Stimulated activated CD4-positive, alpha-beta T cell treated with anti-CD3 and anti-CD28 coated beads, Interleukin-12 subunit alpha, Interleukin-12 subunit beta, amount 100 ng/mL, for 24 hours (primary cell): Measurements from ENCODE around the gene DNAH17.

Experiments used
- DNase-seq, 2 experiments: peaks; one replicate each; pipeline ENCODE4 v3.0.0-alpha.2; 2020; ENCODE audit warnings: low read depth in 2 of 2

Gene DNAH17

DNA sequence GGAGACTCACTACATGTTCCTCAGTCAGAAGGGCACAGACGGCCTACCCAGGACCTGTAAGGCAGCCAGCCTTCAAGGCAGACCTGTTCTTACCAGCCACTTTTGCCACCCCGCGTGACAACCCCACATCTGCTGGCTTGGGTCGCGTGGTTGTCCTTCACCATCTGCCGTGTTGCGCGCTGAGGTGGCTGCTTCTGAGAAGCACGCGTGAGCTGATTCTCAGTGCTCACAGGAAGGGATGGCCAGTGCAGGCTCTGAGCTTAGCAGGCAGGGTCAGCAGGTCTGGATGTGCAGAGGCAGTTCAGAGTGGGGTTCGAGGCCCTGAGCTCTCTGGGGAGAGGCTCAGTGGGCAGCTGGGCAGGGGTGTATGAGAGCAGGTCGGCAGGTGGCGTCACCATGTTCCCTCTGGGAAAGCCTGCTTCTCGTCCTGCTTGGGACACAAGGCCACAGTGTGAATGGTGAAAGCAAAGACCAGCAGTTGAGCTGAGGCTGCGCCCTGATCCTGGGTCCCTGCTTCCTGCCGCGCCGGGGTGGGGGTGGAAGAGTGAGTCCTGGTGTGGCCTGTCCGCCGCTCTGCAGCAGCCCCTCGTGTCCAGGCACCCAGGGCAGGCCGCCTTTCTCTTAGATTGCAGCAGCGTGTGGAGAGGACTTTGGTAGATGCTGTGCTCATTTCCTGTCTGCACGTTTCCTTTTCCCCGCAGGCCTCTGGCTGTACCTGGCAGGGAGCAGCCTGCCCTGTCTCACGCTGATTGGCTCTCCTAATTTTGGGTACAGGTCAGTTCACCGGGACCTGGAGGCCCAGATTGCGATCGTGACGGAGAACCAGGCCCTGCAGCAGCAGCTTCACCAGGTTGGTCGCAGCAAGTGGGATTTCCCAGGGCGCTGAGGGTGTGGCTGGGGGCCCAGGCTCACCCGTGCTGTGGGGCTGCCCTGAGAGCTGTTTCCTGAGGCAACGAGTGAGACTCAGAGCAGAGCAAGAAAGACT, 162.7 kb downstream of the DNAH17 start:
- DNase-seq: peak; percentile 22 to 24

DNA sequence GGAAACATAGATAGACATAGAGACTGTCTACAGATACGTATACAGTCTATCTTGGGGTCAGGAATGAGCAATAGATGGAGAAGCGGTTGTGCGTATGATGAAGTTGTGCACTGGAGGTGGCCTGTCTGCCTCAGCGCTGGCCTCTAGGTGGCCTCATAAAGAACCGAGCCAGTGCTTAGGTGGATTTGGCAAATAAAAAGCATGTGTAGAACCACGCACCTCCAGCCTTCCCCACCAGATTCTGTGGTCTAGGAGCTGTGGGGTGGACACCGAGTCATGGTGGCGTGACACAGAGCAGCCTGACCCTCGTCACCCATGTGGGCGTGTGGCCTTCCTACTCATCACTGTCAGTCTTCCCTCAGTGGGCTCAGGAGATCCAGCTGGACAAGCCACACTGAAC, 164.8 kb downstream of the DNAH17 start:
- DNase-seq: peak in 1 of 2 experiments; percentile 23

DNA sequence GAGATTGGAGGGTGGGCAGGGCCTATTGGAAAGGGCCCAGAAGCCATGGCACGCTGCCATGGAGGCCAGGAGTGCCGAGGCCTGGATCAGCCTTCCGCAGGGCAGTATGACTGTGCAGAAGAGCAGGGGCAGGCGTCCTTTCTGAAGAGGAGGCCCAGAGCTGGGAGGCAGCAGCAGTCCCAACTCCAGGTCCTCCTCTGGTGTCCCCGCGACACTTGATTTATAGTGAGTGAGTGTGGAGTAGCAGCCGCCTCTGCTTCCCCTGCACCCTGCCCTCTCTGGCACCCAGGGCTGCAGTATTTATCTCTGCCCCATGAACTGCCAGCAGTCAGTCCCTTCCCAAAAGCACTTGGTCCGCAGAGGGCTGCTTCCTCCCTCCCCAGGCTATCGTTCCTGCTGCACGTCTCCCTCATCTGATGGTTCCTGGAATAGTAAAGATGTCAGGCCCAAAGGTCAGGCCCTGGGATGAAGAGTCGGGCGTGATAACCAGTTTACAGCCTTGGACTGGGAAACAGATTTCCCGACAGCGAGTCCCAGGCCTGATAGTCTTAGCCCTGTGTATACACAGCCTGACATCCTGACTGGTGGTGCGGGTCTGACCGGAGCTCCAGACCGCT, 165.8 kb downstream of the DNAH17 start:
- no peak for DNase-seq

DNA sequence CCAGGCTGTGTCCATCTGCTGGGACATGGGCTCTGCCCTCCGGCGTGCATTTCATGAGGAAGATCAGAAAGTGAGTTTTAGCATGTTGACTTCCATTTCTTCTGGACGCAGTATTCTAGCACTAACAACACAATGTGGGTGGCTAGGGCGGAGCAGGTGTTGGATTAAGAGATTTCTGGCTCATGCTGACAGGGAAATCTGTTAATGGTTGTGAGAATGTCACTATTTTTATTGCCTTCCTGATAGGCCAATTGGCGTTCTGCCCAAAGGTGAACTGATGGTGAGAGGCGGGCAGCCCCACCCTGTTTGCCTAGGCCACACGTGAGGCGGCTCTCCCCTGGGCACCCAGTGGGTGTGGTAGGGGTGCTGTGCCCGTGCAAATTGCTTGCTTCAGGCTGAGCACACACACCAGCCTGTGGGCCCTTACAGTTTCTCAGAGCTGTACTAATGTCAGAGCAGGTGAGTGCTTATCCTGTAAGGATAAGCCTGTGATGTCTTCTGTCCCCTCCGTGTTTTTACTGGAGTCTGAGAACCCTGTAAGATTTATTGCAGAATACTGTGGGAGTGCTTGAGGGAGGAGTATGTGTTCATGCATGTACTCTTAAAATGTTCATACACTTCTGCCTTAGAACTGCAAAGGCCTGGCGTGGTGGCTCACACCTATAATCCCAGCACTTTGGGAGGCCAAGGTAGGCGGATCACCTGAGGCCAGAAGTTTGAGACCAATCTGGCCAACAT, 167.8 kb downstream of the DNAH17 start:
- DNase-seq: no peak

DNA sequence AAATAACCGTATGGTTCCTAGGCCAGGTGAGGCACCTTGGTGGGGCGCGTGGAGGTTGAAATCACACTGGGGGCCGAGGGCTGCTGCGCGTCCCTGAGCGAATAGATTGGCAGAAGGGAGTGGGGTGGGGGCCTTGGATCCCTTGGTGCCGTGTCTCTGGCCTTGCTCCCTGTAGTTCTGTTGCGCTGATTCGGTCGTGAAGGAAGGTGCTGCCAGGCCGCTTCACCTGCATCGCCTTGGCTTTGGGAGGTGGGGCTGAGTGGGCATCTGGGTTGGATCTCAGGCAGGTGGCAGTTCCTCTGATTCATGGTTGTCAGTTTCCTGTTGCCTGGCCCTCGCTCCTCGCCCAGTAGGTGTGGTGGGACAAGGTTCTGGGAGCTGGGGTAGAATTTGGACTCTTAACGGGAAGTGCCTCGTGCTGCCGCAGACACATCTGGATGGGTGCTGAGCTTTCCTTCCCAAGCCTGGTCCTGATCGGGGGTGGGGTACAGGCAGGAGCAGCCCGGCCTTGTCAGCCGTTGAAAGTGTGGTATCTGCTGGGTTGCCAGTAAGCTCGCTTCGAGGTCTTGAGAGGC, 168.6 kb downstream of the DNAH17 start:
- no peak for DNase-seq

DNA sequence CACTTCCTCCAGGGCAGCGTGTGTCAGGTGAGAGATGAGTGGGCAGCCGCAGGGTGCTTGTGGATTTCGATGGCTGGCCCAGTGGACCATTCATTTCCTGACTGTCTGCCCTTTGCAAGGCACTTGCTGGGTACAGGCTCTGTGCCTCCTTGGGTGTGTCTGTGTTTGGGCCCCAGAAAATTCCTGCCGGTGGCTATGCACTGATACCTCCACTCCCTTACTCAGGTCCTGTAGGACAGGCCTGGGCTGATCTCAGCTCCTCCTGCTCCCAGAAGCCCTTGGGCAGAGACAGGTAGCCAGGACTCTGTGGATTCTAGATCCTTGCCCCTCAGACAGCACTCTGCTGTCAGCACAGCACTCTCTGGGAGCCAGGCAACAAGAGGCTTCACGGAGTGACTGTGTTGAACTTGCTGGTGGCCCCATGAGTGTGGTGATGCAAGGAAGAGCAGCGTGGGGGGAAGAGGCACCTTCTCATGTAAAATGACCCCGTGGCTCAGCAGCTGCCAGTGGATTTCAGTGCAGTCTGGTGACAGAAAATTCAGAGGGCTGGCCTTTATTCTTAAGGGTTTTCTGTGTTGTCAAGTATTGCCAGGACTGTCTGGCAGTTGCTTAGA, 169.7 kb downstream of the DNAH17 start:
- no peak for DNase-seq

DNA sequence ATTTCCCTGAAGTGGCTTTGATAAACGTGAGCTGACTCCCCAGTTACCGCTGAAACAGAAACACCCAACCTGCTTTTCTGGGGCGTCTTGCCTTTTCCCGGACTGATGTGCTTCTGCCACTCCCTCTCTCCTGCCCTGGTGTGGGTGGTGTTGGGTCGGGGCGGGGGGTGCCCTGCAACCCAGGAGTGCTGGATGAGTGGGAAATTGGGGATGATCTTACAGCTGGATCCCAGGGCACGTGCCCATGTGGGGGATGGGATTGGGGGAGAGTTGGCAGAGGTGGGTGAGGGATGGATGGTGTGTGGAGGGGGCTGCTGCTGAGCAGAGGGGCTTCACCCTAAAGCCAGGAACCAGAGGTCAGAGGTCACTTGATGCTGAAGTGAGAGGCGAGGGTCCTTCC, 170.3 kb downstream of the DNAH17 start:
- no peak for DNase-seq

DNA sequence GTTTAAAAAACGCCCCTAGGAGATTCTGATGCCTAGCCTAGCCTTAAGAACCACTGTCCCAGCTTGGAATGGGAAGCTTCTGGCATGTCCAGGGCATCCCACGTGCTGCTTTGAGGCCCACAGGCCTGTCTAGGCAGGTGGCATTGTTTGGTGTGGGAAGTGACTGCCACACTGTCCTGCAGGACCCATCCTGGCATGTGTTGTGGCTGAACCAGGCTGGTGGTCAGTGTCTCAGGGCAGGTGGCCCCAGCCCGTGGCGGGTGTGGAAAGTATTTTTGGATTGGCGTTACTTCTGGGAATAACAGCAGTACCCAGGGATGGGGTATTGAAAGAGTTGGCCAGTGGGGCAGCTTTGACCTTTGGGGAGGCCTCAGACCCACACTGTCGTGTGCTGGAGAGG, 170.8 kb downstream of the DNAH17 start:
- no peak for DNase-seq

DNA sequence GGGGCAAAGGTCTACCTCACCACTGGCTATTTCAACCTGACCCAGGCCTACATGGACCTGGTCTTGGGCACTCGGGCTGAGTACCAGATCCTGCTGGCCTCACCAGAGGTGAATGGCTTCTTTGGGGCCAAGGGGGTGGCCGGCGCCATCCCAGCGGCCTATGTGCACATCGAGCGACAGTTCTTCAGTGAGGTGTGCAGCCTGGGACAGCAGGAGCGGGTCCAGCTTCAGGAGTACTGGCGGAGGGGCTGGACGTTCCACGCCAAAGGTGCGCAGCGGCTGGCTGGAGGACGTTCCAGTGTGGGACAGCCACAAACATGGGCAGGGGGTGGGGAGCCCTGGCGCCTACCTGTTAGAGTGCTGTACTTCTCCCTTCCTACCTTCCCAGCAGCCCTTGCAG, 173.4 kb downstream of the DNAH17 start:
- no peak for DNase-seq

DNA sequence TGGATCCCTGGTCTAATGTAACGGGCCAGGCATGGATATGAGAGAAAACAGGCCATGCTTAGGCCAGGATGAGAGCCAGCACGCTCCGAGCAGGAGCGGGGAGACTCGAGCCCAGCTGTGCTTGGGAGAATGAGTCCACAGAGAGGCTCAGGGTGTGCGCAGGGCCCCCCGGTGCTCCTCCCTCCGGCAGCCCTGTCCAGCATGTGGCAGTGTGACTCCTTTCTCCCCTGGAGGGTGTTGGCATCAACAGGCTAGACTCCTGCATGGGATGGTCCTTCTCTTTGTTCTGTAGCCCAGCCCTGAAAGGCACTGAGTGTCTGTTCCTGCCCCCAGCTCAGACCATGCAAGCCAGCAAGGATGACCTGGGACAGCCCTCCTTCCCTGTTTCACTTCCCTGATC, 175.3 kb downstream of the DNAH17 start:
- no peak for DNase-seq

DNA sequence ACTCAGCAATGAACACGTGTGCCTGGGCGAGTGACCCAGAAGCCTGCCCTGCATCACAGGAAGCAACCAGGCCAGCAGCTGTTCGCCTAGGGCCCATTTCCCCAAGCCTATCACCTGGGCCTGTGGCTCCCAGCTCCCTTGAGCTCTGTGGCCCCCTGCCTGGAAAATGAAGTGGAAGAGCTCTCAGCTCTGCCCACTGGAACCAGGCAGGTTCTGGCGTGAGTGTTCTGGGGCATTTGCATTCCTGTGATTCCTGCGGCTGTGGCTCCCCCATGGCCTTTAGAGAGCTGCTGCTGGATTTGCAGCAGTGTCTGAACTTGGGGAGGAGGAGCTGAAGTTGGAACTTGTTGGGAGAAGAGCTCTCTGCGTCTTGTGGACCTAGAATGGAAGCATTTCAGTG, 175.9 kb downstream of the DNAH17 start:
- DNase-seq: no peak

DNA sequence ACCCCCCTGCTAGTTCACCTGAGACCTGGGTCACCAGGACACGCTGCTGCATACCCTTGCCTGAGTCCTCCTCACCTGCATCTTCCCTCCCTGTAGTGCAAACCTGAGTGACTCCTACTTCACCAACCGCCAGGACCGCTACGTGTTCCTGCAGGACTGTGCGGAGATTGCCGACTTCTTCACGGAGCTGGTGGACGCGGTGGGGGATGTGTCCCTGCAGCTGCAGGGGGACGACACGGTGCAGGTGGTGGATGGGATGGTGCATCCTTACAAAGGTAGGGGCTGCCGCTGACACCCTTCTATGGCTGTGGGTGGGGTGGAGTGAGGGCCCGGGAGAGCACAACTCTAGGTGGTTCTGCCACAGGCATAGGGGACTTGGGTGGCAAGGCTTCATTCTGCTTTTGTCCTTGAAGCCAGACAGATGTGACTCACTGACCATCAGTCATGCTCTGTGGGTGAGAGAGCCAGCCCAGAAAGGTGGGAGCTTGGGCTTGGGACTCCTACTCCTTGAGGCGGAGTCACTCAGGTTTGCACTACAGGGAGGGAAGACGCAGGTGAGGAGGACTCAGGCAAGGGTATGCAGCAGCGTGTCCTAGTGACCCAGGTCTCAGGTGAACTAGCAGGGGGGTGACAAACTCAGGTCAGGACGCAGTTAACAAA, 176.5 kb downstream of the DNAH17 start:
- DNase-seq: no peak

DNA sequence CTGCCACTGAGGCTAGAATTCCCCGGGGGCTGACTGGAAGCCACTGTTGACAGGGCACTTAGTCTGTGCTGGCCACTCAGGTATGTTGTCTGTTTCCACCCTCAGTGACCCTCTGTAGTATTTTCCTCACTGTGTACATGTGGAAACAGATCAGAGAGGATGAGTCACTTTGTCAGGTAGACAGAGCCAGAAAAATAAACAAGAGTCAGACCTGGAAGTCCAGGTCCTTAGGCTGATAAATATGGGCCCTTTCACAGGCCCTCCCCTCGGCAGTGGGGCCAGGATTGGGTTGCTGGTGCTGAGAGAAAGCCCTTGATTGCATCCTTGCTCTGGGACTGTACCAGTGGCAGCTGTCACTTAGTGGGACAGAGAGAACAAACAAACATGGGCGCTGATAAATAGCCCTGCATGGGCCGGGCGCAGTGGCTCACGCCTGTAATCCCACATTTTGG, 177.5 kb downstream of the DNAH17 start:
- DNase-seq: no peak

DNA sequence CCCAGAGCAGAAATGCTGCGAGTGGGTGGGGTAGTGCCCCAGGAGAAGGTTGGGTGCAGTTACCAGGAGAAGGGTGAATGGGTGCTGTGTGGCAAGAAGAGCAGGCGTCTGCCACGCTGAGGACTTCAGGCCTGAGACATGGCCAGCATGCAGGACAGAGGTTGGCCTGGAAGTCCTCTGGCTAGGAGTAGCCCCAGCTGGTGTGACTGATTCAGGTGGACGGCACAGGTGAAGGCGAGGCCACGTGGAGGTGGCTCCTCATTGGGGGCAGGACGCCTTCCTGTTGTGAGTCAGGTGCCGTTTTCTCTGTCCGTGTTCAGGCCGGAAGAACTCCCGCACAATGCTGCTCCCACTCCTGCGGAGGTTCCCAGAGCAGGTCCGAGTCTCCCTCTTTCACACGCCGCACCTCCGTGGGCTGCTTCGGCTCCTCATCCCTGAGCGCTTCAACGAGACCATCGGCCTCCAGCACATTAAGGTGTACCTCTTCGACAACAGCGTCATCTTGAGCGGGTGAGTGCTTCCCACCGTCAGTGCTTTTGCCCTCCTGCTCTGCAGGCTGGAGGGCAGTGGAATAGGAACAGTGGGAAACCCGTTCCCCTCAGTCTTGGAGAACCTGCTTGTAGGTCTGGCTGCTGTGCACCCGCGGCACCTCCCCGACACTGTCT, 178.0 kb downstream of the DNAH17 start:
- DNase-seq: no peak

DNA sequence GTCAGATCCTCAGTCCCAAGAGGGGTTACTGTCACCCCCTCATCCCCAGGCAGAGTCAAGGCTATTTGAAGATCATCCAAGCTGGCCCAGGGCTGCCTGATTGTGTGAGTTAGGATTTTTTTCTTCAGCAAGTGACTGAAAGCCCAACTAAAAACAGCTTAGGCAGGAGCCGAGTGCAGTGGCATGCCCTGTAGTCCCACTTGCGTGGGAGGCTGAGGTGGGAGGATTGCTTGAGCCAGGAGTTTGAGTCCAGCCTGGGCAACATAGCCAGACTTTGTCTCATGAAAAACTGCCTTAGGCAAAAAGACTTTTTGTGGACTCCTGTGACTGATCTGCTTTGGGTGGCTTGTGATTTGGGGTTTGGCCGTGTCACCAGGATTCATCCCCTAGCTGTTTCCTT, 178.8 kb downstream of the DNAH17 start:
- DNase-seq: no peak

DNA sequence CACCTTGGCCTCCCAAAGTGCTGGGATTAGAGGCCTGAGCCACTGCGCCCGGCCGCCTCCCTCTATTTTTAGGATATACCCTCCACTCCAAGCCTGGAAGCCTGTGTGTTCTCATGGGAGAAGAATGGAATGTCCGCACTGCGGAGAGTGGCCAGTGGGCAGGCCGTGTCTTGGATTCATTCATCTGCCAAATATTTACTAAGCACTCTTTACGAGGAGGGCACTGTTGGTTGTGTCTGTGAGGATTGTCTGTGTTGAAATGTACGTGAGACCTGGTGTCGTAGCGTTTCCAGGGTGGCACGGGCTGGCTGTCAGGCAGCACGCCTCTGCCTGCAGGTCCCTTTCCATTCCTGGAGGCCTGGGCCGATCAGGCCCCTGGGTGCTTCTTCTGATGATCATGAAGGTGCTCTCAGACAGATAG, 179.5 kb downstream of the DNAH17 start:
- no peak for DNase-seq

DNA sequence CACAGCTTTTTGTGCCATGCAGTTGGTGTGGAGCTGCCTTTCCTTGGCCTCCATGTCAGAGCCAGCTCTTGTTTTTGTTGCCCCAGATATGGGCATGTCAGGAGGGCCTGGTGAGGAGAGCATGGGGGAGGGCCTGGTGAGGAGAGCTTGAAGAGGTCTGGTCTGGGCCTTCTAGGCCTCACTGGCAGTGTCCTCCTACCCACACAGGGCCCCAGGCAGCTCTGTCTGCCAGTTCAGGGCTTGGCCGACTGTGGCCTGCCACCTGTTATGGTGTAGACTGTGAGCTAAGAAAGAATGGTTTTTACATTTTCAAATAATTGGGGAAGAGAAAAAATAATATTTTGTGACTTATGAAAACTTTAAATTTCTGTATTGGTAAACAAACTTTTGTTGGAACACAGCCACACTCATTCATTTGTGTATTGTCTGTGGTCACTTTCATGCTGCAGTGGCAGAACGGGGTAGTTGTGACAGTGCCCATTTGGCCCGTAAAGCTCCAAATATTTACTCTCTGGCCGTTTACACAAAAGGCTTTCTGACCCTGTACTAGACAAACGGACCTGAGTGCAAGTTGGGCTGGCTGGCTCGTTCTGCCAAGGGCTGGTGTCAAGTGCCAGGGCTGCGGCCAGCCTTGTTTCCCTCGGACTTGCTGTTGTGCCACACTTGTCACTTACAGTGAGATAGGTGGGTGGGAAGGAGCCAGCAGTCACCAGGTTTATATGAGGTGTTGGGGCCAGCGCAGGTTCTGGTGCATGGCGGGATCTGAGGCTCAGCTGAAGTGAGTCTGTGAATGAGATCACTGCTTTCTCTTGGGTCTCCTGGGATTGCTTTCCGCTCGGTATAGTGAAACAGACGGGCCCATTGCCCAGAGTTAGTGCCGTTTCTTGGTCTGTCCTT, 180.5 kb downstream of the DNAH17 start:
- DNase-seq: no peak

DNA sequence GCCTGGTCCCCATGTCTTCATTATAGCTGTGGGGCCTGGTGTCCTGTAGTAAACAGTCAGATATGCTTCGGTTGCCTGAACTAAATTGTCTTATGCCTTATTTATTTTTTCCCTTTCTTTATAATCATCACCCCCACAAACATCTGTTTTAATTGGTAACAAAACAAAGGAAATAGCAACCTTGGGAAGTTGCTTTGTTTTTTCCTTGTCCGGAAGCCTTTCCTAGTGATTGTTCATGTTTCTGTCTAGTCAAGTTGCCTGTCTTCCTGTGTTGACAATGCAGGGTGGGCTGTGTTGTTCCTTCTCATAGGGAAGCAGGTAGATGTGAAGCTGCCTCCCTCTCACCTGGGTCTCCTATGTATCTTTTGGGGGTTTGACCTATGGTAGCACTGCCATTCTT, 182.0 kb downstream of the DNAH17 start:
- DNase-seq: no peak

DNA sequence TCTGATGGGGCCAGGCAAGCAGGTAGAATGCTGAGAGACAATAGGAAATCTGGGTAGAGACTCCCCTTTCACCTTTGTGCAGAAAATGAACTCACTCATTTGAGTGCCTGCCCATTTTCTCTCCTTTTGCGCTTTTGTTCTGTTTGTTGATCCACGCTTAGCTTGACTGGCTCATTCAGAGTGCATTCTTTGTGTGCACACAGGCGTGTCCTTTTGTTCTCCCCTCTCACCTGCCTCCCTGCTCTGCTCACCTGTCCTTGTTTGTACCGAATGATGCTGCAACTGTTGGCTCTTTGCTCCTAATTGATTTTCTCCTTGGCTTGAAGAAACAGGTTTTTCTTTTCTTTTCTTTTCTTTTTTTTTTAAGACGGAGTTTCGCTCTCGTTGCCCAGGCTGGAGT, 183.0 kb downstream of the DNAH17 start:
- no peak for DNase-seq
